ENCODE measurements around the gene LONP1.

GRCh38 chr19:5695649-5696195 lies 24.2 kb downstream of the LONP1 start:
- TF ChIP-seq CTCF (IDR thresholded peaks at IDR 0.05 in 8 of 11, conservative IDR thresholded peaks at IDR 0.05 in 3 of 11) (no peak), POLR2AphosphoS5 (IDR thresholded peaks at IDR 0.05) (peak in 1 of 3 donors; percentile 7)
